Femur (tissue), 1 donor: ENCODE results near the gene IL34.
"Not testable (repeated sequence)": the region's sequence is repeated elsewhere in the genome, so short reads cannot be mapped to it uniquely, and the experiment has no call there.

ENCODE experiments used
- DNase-seq: peaks from one replicate; pipeline ENCODE4 v3.0.0-alpha.2; 2017

The IL34 gene

DNA sequence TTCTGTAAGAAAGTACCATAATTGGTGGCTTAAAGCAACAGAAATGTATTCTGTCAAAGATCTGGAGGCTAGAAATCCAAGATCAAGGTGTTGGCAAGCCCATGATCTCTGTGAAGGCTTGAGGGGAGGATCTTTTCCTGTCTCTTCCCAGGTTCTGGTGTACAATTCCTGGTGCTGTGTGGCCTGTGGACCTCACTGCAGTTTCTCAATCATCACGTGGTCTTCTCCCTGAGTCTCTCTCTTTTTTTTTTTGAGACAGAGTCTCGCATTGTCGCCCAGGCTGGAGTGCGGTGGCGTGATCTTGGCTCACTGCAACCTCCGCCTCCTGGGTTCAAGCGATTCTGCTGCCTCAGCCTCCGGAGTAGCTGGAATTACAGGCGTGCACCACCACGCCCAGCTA is 12.7 kb upstream of the IL34 start:
- not testable (repeated sequence) for DNase-seq

GRCh38 chr16:70634861-70635260 is 11.5 kb upstream of the IL34 start:
- DNase-seq, result no peak

GRCh38 chr16:70635336-70636016 is 10.9 kb upstream of the IL34 start:
- no peak for DNase-seq

DNA sequence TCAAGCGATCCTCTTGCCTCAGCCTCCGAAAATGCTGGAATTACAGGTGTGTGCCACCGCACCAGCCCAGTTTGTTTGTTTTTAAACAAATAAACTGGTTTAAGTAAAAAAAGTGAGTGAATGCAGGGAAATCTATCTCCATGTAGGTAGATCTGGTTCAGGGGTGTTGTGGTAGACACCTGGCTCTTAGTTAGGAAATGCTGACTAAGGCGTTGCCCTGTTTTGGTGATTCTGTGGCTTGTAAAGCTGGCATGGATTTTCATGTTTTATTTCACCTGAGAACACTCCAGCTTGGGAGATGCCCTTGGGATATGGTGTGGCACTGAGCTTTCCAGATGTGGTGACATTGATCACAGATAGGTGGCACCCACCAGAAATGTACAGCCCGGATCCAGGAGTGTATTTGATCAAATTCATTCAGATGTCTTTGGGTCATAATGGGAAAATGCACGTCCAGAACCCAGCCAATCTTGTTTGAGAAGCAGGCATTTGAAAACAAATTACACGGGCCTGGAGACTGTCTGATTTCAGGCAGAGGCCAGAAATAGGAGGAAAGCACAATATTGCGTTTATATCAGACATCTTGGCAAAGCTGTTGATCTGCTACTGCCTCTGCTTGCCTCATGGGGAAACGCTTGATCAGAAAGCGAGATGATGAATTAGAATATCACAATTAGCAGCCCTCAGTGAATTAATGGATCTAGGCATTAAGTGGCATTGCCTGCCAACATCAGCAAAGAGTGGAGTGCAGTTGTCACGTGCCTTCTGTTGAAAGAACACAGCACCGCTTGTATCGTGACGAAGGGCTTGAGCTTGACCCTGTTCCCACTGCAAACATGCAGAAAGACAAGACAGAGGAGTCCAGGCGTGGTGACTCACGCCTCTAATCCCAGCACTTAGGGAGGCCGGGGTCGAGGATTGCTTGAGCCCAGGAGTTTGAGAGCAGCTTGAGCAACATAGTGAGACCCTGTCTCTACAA is 7.3 kb upstream of the IL34 start:
- DNase-seq, result no peak

DNA sequence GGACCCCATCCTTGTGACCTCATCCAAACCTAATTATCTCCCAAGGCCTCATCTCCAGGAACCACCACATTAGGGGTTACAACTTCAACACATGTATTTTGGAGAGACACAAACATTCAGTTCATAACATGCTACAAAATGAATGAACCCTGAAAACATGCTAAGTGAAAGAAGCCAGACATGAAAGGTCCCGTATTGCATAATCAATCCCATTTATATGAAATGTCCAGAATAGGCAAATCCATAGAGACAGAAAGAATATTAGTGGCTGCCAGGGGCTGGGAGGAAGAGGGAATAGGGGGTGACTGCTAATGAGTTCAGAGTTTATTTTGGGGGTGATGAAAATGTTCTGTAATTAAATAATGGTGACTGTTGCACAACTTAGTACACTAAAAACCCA is 3.7 kb upstream of the IL34 start:
- DNase-seq, result no peak

GRCh38 chr16:70643264-70643663 is 3.1 kb upstream of the IL34 start:
- not testable (repeated sequence) for DNase-seq

DNA sequence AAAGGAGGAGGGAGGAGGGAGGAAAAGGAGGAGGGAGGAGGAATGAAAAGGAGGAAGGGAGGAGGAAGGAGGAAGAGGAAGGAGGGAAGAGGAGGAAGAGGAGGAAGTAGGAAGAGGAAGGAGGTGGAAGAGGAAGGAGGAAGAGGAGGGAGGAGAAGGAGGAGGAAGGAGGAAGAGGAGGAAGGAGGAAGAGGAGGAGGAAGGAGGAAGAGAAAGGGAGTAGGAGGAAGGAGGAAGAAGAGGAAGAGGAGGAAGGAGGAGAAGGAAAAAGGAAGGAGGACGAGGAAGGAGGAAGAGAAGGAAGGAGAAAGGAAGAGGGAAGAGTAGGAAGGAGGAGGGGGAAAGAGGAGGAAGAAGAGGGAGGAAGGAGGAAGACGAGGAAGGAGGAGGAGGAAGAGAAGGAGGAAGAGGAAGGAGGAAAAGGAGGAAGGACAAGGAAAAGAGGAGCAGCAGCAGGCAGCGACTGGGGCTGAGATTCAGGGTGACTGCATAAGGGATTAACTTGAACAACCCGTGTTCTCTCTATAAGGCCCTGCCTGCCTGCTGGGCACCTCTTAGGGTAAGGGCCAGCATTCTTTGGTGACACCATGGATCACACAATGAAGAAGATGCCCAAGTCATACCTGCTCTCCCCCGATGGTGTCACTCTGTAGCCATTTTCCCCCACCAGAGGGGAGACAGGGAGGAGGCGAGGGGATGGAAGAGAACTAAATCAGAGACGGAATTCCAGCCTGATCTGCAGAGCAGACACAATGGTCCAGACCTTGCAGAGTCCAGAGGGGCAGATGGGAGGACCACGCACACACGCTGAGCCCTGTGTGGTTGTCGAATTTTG is 1.4 kb upstream of the IL34 start:
- no peak for DNase-seq

GRCh38 chr16:70647441-70648359 is 1.3 kb downstream of the IL34 start:
- no peak for DNase-seq

DNA sequence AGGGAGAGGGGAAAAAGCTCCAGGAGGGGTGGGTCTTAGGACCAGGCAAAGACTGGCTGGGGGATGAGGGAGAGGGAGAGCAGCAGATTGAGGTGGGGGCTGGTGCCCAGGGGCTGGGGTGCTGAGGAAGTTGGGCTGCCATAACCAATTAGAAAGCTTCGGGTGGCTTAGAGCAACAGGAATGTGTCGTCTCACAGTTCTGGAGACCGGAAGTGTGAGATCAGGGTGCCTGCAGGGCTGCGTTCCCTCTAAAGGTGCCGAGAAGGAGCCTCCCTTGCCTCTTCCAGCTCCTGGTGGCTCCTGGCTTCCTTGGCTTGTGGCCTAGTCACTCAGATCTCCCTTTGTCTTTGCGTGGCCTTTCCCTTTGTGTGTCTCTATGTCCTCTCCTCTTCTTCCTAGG is 2.2 kb downstream of the IL34 start:
- DNase-seq, result no peak

DNA sequence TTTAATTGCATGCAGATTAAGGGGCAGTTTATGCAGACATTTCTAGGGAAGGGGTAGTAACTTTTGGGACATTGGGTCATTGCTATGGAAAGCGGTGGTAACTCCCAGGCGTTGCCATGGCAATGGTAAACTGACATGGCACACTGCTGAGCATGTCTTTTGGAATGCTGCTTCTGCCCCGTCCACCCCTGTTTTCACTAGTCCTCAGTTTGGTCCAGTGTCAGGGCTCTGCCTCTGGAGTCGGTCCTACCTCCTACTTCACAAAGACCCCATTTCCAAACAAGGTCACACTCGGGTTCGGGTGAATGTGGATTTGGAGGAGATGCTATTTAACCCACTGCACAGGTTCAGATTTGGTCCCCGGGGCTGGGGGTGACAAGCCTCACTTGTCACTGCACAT is 2.9 kb downstream of the IL34 start:
- DNase-seq, result no peak

GRCh38 chr16:70650216-70650615 is 3.9 kb downstream of the IL34 start:
- no peak for DNase-seq

DNA sequence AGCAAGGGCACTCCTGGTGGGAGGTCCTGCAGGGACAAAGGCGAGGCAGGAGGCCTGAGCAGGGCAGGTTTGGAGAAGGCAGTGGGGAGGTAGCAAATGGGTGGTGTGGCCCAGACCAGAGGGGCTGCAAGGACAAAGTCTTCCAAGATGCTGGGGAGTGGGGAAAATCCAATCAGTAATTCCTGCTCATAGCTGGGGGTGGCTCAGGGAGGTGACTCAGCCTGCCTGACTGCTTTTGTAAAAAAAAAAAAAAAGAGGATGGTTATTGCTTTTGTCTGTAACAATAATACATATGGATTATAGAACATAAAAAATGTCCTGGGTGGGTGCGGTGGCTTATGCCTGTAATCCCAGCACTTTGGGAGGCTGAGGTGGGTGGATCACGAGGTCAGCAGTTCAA is 5.2 kb downstream of the IL34 start:
- DNase-seq, result no peak

- no peak for DNase-seq
Observed at GRCh38 chr16:70652322-70652721, 6.0 kb downstream of the IL34 start.

GRCh38 chr16:70653406-70653805 is 7.0 kb downstream of the IL34 start:
- DNase-seq, result no peak

GRCh38 chr16:70653809-70654771 is 7.7 kb downstream of the IL34 start:
- peak; percentile 92 for DNase-seq

DNA sequence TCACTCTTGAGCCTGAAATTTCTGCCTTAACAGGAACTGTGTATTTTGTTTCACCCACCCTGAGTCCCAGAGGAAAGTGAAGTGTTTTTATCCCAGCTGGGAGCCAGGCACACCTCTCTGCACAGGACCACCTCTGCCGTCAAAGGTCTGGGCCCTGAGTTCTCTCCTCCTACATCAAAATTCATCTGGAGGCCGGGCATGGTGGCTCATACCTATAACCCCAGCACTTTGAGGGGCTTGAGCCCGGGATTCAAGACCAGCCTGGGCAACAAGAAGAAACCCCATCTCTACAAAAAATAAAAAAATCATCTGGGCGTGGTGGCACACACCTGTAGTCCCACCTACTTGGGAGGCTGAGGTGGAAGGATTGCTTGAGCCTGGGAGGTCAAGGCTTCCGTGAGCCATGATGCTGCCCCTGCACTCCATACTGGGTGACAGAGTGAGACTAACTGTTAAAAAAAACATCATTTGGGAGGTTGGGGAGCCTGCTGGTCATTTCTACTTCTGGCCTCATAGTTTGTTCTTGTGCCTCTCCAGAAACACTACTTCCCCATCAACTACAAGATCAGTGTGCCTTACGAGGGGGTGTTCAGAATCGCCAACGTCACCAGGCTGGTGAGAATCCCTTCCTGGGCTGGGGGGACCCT is 9.8 kb downstream of the IL34 start:
- DNase-seq, result no peak

DNA sequence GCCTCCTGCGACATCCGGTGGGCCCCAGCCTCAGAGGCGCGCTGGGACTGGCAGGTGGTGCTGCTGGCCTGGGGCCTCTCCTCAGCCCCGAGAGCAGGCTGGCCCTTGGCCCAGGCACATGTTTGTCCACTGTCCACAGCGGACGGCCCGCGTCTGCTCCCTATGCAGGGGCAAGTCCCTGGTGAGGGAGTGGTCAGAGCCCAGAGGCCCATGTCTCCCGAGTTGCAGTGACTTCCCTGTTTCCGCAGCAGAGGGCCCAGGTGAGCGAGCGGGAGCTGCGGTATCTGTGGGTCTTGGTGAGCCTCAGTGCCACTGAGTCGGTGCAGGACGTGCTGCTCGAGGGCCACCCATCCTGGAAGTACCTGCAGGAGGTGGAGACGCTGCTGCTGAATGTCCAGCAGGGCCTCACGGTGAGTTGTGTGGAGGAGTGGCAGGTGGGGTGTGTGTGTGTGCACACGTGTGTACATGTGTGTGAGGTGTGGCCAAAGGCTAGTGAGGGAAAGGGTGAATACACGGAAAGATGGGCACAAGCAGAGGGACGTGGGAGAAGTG is 10.4 kb downstream of the IL34 start:
- no peak for DNase-seq

GRCh38 chr16:70657956-70658355 is 11.6 kb downstream of the IL34 start:
- peak; percentile 49 for DNase-seq

- no peak for DNase-seq
Observed at GRCh38 chr16:70658921-70659320, 12.6 kb downstream of the IL34 start.

GRCh38 chr16:70659546-70659945 is 13.2 kb downstream of the IL34 start:
- DNase-seq, result no peak
